GM19239 (cell line): ENCODE measurements around the gene AGFG2.
A peak's percentile ranks its signal among the peaks of the same experiment; 100 is the strongest.
"Not testable (repeated sequence)": the region's sequence is repeated elsewhere in the genome, so short reads cannot be mapped to it uniquely, and the experiment has no call there.

ENCODE experiments used
- DNase-seq: peaks from one replicate; pipeline ENCODE4 v3.0.0; 2011; ENCODE audit warnings: low spot score; ENCODE audit not compliant: insufficient read length
- FAIRE-seq: peaks from 2 replicates; lab custom pipeline; 2011; peaks lifted over from hg19 to GRCh38; lab: Jason Lieb, UNC

AGFG2 gene

DNA sequence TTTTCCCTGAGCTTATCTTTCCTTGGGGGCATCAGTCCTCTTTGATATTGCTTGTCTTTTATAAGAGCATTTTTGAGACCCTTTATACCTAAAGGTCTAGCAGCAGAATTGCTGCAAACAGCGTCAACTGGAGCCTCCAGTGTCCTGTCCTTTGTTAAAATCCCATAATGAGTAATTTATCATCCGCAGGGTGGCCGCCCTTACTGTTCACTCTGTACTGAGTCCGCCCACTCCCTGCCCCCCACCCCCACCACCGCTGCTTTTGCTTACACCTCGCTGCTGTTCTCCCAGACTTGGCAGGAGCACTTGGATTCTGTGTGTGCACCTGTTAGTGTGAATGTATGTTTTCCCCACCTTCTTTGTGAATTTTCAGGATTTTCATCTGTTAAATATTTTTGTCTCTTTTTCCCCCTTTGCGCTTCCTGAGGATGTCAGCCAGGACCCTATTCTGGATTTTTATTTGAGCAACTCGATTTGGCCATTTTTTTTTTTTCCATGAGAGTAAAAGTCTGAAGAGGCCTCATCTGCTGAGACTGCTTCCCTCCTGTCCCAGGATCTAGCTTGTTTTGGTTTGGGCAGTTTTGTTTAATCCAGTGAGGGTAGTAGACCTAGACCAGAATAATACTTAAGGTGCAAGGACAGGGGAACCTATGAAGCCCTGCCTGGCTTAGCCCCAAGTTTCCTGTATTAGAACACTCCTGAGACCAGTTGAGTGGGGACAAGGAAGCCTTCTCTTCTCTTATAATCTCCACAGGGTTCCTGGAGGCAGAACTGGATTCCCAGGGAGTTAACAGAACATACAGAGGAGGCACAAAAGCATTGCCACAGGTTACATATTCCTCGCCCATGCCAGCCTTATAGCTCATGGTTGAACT, 8.2 kb downstream of the AGFG2 start:
- FAIRE-seq: no peak

DNA sequence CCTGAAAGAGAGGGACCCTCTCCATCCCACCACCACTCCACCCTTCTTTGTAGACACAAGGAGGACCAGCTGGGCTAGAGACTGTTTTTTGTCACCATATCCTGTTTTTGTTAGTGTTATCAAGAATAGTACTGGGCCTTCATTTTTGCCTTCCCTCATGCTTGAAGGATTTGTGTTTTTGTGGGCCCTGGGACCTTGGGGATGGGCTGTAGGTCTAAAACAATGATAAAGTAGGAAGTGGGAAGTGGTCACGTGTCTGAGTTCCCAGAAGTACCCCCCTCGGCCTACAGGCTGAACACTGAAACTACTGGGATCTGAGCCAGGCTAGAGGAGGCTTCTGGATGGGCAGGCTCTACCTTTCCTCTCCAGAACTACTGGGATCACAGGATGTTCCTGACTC, 8.9 kb downstream of the AGFG2 start:
- DNase-seq (no peak), FAIRE-seq (no peak)

More for the DNA sequence above, 8.2 kb downstream of the AGFG2 start:
- DNase-seq: no peak

DNA sequence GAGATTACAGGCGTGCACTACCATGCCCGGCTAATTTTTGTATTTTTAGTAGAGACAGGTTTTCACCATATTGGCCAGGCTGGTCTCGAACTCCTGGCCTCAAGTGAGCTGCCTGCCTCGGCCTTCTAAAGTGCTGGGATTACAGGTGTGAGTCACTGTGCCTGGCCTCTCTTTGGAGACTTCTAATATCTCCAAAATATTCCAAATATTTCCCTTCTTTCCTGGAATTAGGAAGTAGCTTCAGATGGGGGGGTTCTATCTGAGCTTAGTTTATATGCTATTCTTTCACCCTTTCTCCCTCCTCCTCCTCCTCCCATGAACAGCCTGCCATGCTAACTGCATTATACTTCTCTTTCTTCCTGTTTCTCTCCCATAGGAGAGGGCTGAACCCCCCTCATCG, 9.4 kb downstream of the AGFG2 start:
- FAIRE-seq: not testable (repeated sequence)

DNA sequence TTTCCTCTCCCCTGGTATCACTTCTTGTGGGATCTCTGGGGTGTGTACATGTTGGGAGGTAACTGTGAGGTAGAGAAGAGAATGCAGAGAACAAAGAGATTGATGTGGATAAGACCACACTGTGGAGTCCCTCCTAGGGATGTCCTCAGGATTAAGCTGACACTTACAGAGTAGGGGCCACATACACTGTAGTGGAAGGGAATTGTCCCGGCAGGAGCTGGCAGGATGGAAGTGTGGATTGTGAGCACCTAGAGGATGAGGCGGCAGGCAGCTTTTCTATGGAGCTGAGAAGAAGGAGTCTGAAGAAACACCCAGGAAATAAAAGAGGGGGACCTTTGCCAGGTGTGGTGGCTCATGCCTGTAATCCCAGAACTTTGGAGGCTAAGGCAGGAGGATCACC, 13.5 kb downstream of the AGFG2 start:
- no peak for DNase-seq
- no peak for FAIRE-seq

More for the DNA sequence above, 9.4 kb downstream of the AGFG2 start:
- DNase-seq: not testable (repeated sequence)

DNA sequence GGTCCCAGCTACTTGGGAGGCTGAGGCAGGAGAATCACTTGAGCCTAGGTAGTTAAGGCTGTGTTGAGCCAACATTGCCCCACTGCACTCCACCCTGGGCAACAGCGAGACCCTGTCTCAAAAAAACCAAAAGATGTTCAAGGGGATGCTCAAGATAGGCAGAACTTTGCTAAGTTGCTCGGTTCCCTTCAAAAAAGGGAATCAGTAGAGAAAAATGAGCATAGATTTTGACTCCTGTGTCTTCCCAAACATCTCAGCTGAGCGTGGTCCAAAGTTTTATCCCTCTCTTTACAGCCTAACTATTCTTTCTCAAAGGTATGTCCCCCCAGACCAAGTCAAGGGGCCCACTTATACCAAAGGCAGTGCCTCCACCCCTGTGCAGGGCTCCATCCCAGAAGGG, 14.0 kb downstream of the AGFG2 start:
- no peak for FAIRE-seq

DNA sequence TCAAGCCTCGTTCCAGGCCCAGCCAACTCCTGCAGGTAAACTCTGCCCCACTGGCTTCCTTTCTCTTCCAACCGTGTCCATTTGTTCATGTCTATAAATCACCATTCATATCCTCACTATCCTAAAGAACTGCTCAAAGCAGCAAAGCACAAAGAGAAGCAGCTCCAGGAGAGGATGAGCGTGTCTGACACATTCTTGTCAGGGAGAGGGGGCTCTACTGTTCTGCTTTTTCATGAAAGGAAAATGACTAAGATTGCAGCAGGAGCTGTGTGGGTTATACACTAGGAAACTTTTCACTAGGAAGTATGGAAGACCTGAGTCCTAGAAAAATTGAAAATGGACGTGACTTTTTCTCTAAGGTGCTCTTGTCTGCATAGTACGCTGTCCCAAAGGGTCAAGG, 16.7 kb downstream of the AGFG2 start:
- no peak for DNase-seq
- no peak for FAIRE-seq

More for the DNA sequence above, 14.0 kb downstream of the AGFG2 start:
- no peak for DNase-seq

DNA sequence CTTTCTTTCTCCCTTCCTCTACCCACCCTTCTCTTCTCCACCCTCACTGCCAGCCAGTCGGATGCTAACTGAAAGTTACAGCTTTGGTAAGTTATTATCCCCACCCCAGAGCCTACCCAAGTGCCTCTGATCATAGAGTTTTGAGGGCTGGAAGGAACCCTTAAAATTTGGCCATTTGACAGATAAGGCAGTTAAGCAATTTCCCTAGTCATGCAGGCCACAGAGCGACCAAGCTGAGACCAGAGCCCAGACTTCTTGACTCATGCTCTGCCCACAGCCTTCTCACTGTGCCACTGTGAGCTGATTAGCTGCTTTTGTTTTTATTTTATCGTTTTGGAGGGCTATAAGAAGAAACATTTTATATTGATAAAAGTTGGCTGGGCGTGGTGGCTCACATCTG, 17.5 kb downstream of the AGFG2 start:
- DNase-seq (no peak), FAIRE-seq (no peak)

DNA sequence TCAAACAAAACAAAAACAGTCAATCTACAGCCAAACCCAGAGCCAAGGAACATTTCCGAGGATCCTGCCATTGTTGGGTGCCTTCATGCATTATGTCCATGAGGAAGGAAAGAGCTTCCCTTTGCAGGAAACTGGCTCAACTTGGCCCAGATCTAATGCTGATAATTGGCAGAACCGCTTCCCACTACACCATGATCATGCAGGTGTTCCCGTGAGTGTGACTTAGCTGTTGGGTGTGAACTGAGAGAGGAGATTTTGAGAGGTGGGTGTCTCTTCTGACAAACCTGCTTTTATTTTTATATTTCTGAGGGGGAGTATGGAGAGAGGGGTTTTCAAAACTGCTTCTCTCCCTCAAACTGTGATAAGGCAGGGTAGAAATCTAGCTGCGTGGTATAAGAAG, 20.1 kb downstream of the AGFG2 start:
- FAIRE-seq: no peak
- no peak for DNase-seq

DNA sequence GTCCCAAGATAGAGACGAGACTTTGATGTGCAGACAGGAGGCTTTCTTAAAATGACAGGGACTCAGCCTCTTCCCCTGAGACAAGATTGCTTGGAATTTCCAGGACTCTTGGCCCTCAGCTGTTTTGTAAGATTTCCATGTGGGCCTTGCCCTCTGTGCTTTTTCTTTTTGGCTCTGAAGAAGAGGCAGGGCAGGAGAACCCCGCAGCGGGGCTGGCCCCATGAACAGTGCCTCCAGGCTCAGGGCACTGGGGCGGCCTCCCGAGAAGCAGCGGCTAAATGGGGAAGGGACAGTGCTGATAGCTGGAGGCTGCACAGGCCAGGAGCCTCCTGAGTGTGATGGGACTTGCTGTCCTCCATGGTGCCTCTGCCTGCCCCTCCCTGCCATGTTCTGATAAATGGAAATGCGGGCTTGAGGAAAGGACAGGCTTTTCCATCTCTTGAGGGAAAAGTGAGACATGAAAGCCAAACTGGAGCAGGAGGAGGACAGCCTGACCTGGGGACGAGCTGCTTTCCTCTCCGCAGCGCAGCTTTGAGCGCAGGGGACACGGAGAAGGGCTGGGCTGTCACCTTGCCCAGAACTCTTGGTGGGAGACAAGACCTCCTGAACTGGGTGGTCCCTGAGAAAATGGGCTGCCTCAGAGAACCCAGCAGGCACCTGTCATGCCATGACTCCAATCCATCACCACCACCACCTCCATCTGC, 22.6 kb downstream of the AGFG2 start:
- DNase-seq (no peak), FAIRE-seq (no peak)

DNA sequence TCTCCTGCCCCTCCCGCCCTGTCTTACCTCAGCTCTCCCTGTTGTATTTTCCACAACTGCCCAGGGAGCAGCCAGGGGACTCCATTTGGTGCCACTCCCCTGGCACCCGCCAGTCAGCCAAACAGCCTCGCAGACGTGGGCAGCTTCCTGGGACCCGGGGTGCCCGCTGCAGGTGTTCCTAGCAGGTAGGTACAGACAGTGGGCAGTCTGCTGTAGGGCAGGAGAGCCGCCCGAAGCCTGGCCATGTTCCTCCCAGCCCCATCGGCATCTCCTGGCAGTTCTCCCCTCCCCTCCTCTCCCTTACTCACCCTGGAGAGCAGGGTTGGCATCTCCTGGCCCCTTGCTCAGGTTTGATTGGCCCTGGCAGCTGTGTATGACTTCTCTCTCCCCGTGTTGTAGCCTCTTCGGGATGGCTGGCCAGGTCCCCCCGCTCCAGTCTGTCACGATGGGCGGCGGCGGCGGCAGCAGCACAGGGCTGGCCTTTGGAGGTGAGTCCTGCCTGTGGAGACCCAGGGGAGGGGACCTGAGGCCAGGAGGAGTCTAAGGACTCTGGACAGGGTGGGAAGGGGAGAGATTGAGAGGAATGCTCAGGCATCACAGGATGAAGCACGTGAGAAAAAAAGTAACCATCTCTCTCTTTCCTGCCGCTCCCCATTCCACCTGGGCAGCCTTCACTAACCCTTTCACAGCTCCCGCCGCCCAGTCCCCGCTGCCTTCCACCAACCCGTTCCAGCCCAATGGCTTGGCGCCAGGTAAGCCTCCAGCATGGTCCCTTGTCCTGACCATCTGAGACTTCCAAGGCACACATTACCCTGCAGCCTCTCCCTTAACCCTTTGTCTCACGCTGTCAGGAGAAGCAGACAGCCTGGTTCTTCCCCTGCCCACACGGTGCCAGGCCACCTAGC, 23.4 kb downstream of the AGFG2 start:
- no peak for FAIRE-seq

DNA sequence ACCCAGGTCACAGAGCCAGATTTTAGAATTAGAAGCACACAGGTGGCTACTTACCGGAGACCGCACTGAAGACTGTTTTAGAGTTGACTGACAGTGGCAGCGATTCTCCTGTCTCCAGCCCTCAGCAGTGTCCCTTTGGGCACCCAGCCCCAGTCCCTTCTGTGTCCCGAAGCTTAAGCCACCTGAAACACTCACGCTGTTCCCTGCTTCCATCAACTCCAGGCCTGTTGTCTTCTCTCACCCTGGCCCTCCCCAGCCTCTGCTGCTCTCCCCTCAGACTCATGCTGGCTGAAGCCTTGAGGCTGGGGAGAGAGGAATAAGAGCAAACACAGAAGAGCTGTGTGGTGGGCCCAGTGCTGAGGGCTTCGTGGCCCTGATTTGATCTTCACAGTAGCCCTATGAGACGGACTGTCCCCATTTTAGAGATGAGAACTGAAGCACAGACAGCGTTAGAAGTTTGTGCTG, 24.1 kb downstream of the AGFG2 start:
- DNase-seq (no peak), FAIRE-seq (no peak)

More for the DNA sequence above, 23.4 kb downstream of the AGFG2 start:
- no peak for DNase-seq

DNA sequence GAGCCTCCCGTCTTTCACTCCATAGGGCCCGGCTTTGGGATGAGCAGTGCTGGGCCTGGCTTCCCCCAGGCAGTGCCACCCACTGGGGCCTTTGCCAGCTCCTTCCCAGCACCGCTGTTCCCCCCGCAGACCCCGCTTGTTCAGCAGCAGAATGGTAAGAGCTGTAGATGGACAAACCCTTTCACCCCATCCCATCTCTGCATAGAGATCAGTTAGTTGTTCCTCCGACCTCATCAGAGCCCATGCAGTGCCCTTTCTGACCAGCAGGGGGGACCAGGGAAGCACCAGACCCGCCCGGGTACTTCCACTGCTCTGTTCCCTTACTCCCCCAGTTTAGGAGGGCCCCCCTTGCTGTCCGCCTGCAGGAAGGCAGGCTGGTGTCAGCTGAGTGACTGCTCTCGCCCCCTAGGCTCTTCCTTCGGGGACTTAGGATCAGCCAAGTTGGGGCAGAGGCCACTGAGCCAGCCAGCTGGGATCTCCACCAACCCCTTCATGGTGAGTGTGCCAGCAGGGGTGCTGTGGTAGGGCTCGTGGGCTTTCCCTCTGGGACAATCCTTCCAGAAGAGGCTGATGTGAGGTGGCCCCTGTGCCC, 24.9 kb downstream of the AGFG2 start:
- FAIRE-seq (peak; percentile 78), DNase-seq (peak; percentile 74)

DNA sequence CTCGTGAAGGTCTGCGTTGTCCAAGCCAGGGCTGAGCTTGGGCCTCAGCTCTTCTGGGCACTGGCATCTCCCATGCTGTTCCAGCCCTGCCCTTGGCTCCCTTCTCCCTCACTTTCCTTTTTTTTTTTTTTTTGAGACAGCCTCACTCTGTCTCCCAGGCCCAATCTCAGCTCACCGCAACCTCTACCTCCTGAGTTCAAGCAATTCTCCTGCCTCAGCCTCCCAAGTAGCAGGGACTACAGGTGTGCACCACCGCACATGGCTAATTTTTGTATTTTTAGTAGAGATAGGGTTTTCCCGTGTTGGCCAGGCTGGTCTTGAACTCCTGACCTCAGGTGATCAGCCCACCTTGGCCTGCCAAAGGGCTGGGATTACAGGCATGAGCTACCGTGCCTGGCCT, 25.4 kb downstream of the AGFG2 start:
- not testable (repeated sequence) for DNase-seq, FAIRE-seq

DNA sequence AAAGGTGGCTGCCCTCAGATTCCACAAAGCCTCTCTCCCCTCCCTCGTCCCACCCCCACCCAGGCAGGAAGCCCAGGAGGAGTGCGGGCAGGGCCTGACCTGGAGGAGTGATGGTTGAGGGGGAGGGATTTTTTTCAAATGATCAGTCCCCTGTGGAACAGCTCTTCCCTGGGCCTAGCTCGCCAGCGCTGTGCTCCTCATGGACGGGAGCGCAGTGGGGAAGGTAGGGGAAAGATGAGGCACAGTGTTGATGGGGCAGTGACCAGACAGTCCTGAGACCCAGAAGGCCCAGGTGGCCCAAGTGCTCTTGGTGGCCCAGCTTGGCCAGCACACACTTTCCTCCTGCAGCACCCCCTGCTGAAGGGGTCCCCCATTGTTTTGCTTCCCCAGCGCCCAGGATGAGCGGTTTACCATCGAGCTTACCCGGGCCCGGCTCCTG, 26.1 kb downstream of the AGFG2 start:
- no peak for FAIRE-seq
- DNase-seq: no peak

DNA sequence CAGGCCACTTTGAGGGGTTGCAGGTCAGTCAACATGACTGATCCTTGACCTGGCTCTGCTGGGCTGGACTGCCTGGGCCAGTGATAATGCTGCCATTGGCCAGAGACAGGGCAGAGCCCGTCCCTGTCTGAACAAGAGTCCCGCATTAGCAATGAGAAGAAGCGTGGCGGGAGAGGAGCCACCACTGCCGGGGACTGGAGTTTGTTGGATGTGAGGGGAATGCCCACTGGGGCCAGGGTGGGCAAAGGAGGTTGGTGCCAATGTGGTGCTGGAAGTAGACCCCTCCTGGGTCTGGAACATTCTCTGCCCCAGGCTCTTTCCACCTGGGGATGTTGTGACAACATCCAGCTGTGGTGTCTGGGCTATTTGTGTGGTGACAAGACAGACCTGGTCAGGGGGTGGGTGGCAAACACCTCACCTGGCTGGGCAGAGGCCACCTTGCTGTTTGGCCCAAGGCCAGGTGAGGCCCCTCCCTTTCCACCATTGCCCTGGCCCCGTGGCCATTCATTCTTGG, 27.1 kb downstream of the AGFG2 start:
- FAIRE-seq (no peak), DNase-seq (no peak)

DNA sequence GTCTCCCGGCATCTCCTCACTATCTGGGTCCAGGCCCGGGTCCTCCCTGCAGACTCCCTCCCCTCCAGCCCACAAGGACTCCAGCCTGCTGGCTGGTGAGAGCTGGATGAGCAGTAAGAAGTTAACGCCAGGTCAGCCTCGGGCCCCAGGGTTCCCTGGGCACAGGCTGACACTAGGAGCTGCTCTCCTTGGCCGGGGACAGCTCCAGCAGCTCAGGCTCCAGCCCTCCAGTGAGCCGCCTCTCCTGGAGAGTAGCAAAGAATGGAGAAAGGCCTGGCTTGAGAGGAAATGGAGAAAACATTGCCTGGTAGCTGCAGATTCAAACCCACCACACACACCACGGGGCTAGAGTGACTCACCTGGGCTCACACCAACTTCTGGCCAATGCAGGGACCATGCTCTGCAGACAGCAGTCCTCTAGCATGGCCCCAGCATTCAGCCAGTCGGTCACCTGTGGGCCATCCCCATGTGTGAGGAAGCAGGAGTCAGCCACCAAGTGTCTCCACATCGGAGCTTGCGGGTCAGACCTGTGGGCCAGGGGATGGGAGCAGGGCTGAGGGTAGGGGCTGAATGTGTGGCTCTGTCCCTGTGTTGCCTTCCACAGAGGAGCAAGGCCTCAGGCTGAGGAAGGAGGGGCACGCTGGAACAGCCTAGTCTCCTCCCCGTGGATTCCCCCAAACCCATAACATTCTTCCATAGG, 28.2 kb downstream of the AGFG2 start:
- DNase-seq: no peak
- no peak for FAIRE-seq

DNA sequence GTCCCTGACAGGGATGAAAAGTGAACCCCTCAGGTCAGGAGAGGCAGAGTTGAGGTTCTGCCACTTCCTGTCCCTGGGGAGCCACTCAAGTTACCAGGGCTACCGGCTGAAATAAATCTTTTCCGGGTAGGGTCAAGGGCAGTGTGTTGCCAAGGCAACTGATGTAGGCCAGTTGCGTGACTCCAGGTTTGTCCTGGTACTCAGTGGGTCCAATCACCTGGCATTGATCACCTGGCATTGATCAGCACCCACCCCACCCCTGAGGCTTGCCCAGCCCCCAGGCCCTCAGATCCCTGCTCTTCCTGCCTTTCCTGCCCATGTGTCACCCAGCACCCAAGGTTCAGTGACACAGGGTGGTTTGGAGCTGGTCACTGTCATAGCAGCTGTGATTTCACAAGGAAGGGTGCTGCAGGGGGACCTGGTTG, 28.8 kb downstream of the AGFG2 start:
- no peak for DNase-seq
- no peak for FAIRE-seq

DNA sequence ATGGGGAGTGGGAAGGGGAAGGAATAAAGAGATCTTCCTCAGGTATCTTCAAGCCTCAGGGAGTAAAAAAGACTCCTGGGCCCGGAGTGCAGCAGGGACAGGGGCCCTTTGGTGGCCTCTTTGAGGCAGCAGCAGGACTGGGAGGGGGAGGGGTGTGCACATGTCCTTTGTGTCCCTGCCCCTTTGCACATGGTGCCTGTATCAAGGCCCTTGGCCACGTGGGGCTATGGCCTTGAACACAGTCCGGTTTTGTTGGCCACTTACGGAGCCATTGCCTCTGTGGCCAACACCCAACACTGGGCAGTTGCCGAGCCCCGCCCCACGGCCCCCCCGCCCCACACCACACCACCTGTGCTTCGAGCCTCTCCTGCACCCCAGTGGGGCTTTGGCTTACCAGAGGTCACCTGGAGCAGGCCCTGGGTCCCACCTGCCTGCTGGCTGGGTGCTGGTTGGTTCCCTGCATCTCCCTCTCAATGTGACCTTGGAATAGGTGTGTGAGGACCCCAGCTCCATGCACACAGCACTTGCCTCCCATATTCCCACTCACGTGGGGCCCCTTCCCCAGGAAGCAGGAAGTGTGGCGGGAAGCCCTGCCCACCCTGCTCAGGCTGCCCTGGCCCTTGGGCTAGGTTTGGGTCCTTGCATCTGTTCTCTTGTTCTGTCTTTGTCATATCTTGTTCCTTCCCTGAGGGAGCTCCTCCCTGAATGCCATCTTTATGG, 29.3 kb downstream of the AGFG2 start:
- FAIRE-seq: no peak
- no peak for DNase-seq
